Neuronal stem cell (in vitro differentiated cells): ENCODE results near the gene JPH3.

Experiments
- DNase-seq: peaks from one replicate; pipeline ENCODE4 v3.0.0-alpha.2; 2013; ENCODE audit warnings: low spot score
- H2AFZ ChIP-seq: one replicate; pipeline ENCODE4 v1.6.1; 2013; ENCODE audit warnings: mild to moderate bottlenecking, low read length, inconsistent platforms
- H2AK5ac ChIP-seq: 2 replicates; pipeline ENCODE4 v1.6.1; 2013; ENCODE audit warnings: low read depth, mild to moderate bottlenecking, inconsistent platforms, low read length, moderate library complexity, mixed read lengths
- H2BK120ac ChIP-seq: 2 replicates; pipeline ENCODE4 v1.6.1; 2013; ENCODE audit warnings: low read depth, mild to moderate bottlenecking, inconsistent platforms, low read length, moderate library complexity, mixed read lengths
- H2BK12ac ChIP-seq: one replicate; pipeline ENCODE4 v1.6.1; 2013; ENCODE audit warnings: low read length, inconsistent platforms
- H2BK15ac ChIP-seq: 2 replicates; pipeline ENCODE4 v1.6.1; 2013; ENCODE audit warnings: mild to moderate bottlenecking, low read length, inconsistent platforms, mixed read lengths
- H2BK5ac ChIP-seq: one replicate; pipeline ENCODE4 v1.6.1; 2013; ENCODE audit warnings: inconsistent platforms, mild to moderate bottlenecking, low read length, moderate library complexity
- H3K14ac ChIP-seq: one replicate; pipeline ENCODE4 v1.6.1; 2013; ENCODE audit warnings: low read length, inconsistent platforms
- H3K18ac ChIP-seq: 2 replicates; pipeline ENCODE4 v1.6.1; 2013; ENCODE audit warnings: low read length, inconsistent platforms
- H3K23ac ChIP-seq: 2 replicates; pipeline ENCODE4 v1.6.1; 2013; ENCODE audit warnings: low read depth, mild to moderate bottlenecking, mixed read lengths, low read length, inconsistent platforms; ENCODE audit not compliant: poor library complexity
- H3K27ac ChIP-seq: replicated peaks from 3 replicates; pipeline ENCODE4 v1.5.1; 2013; ENCODE audit warnings: low read length, inconsistent platforms
- H3K27me3 ChIP-seq, 3 experiments: 2 replicates each; pipeline ENCODE4 v1.6.1; 2013; ENCODE audit warnings: low read length in 3 of 3, mild to moderate bottlenecking in 2 of 3, inconsistent platforms in 1 of 3, low read depth in 1 of 3, mixed read lengths in 1 of 3, moderate library complexity in 1 of 3; ENCODE audit not compliant: control insufficient read depth in 3 of 3, insufficient read depth in 3 of 3
- H3K36me3 ChIP-seq, 2 donors: replicated peaks in 1 of 2; 2 replicates each; pipeline ENCODE4 v1.6.1; 2013; ENCODE audit warnings: low read length in 2 of 2; ENCODE audit not compliant: control insufficient read depth in 2 of 2, insufficient read depth in 2 of 2
- H3K4ac ChIP-seq: 2 replicates; pipeline ENCODE4 v1.6.1; 2013; ENCODE audit warnings: inconsistent platforms, mild to moderate bottlenecking, low read length, moderate library complexity
- H3K4me1 ChIP-seq, 2 donors: 1 replicate in 1 of 2; 2 replicates in 1 of 2; pipeline ENCODE4 v1.6.1; 2013; ENCODE audit warnings: low read length in 2 of 2, low read depth in 1 of 2; ENCODE audit not compliant: control insufficient read depth in 2 of 2, insufficient read depth in 1 of 2
- H3K4me2 ChIP-seq: one replicate; pipeline ENCODE4 v1.6.1; 2013; ENCODE audit warnings: mild to moderate bottlenecking, low read length, inconsistent platforms; ENCODE audit not compliant: insufficient read depth, poor library complexity, severe bottlenecking
- H3K4me3 ChIP-seq, 2 donors: 2 replicates each; pipeline ENCODE4 v1.5.1; 2013; ENCODE audit warnings: low read length in 2 of 2, mild to moderate bottlenecking in 2 of 2, inconsistent platforms in 1 of 2, moderate library complexity in 1 of 2
- H3K79me1 ChIP-seq: one replicate; pipeline ENCODE4 v1.6.1; 2013; ENCODE audit warnings: low read depth, mild to moderate bottlenecking, inconsistent platforms, low read length, moderate library complexity
- H3K9ac ChIP-seq: one replicate; pipeline ENCODE4 v1.6.1; 2013; ENCODE audit warnings: mild to moderate bottlenecking, low read depth, low read length, inconsistent platforms; ENCODE audit not compliant: poor library complexity
- H3K9me3 ChIP-seq, 2 donors: replicated peaks in 1 of 2; 2 replicates each; pipeline versions ENCODE3 to v1.6.1; 2013; ENCODE audit warnings: low read length in 2 of 2, mild to moderate bottlenecking in 2 of 2, inconsistent platforms in 1 of 2, low read depth in 1 of 2, mixed read lengths in 1 of 2, moderate library complexity in 1 of 2; ENCODE audit not compliant: control insufficient read depth in 2 of 2, insufficient read depth in 1 of 2
- H4K8ac ChIP-seq: one replicate; pipeline ENCODE4 v1.6.1; 2013; ENCODE audit warnings: low read depth, mild to moderate bottlenecking, inconsistent platforms, low read length, moderate library complexity
- H4K91ac ChIP-seq: one replicate; pipeline ENCODE4 v1.6.1; 2013; ENCODE audit warnings: low read length, low read depth, mild to moderate bottlenecking, inconsistent platforms; ENCODE audit not compliant: poor library complexity
- WGBS, 2 donors: extraction: QIAGEN DNeasy Blood & Tissue Kit; methylation state at CpG; one replicate each; pipeline ENCODE4 v1.1.7; 2013; ENCODE audit warnings: missing lambda C conversion rate in 2 of 2, mixed read lengths in 1 of 2; ENCODE audit not compliant: insufficient read length in 2 of 2, insufficient replicate concordance in 1 of 2; ENCODE audit errors: extremely low coverage in 2 of 2; 5-methylcytosine and 5-hydroxymethylcytosine counted together

JPH3 gene

DNA sequence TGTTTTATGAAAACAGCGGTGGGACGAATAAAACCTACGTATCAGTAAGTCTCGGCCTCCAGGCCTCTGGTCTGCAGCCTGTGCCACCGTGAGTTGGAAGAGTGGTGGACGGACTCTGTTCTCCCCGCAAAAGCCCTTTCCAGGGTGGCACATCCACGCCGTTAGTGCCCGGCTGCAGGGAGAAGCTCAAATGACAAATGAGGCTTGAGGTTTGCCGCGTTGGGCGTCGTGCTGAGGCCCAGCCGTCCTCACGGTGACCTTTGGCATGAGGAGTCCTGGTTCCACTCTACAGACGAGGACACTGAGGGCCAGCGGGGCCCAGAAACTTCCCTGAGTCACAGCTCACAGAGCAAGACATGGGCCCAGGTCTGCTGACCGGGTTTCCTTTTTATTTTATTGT, 40.2 kb downstream of the JPH3 start:
- Histone ChIP-seq H3K4me3 (no peak overlapping the region), H3K79me1 (no peaks in the 10 kb centered on the region), H3K4me1 (no peaks in the 10 kb centered on the region), H3K27me3 (peaks cover 0 to 13% (median 0%) of the 10 kb centered on the region in 3 experiments), H3K27ac (no peak overlapping the region), H3K9ac (no peak overlapping the region), H2BK12ac (no peak overlapping the region), H3K18ac (no peak overlapping the region), H3K14ac (no peak overlapping the region), H3K4me2 (no peak overlapping the region), H3K4ac (no peak overlapping the region), H4K8ac (no peak overlapping the region), H4K91ac (no peak overlapping the region), H3K9me3 (peaks cover 0 to 2% of the 10 kb centered on the region in 2 donors), H2AK5ac (no peak overlapping the region), H2BK15ac (no peak overlapping the region), H3K36me3 (peaks cover 0 to 5% of the 10 kb centered on the region in 2 donors), H3K23ac (no peak overlapping the region), H2AFZ (no peak overlapping the region), H2BK5ac (no peak overlapping the region), H2BK120ac (no peak overlapping the region)
- no peak for DNase-seq
- no CpG with 5 or more reads among the region's 19 CpGs for WGBS, 2 donors

DNA sequence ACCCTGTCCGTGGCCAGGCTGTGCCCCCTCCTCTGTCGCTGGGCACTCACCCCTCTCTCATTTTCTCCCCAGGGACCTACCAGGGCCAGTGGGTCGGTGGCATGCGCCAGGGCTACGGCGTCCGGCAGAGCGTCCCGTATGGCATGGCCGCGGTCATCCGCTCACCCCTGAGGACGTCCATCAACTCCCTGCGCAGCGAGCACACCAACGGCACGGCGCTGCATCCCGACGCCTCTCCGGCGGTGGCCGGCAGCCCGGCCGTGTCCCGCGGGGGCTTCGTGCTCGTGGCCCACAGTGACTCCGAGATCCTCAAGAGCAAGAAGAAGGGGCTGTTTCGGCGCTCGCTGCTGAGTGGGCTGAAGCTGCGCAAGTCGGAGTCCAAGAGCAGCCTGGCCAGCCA, 41.9 kb downstream of the JPH3 start:
- Histone ChIP-seq H2AFZ (no peak overlapping the region), H3K4me2 (no peak overlapping the region), H2BK15ac (no peak overlapping the region), H3K4ac (no peak overlapping the region), H3K9ac (no peak overlapping the region), H2BK12ac (peak overlapping the region; percentile 51), H3K18ac (no peak overlapping the region), H4K8ac (peak overlapping the region; percentile 10), H3K4me3 (no peak overlapping the region), H3K23ac (peak overlapping the region; percentile 73), H3K36me3 (peaks cover 0 to 5% of the 10 kb centered on the region in 2 donors), H2AK5ac (no peak overlapping the region), H3K79me1 (no peaks in the 10 kb centered on the region), H3K9me3 (peaks cover 0 to 2% of the 10 kb centered on the region in 2 donors), H2BK5ac (peak overlapping the region; percentile 53), H2BK120ac (no peak overlapping the region), H3K27ac (no peak overlapping the region), H3K27me3 (peaks cover 0 to 13% (median 0%) of the 10 kb centered on the region in 3 experiments), H3K14ac (peak overlapping the region; percentile 38), H4K91ac (no peak overlapping the region), H3K4me1 (no peaks in the 10 kb centered on the region)
- WGBS, 2 donors: no CpG with 5 or more reads among the region's 35 CpGs
- no peak for DNase-seq

DNA sequence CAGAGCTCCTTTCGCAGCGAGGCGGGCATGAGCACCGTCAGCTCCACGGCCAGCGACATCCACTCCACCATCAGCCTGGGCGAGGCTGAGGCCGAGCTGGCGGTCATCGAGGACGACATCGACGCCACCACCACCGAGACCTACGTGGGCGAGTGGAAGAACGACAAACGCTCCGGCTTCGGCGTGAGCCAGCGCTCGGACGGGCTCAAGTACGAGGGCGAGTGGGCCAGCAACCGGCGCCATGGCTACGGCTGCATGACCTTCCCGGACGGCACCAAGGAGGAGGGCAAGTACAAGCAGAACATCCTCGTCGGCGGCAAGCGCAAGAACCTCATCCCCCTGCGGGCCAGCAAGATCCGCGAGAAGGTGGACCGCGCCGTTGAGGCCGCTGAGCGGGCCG, 42.3 kb downstream of the JPH3 start:
- Histone ChIP-seq H3K36me3 (peaks cover 0 to 5% of the 10 kb centered on the region in 2 donors), H2BK5ac (peak overlapping the region; percentile 53), H3K9ac (peak overlapping the region; percentile 10), H3K18ac (no peak overlapping the region), H3K4me1 (no peaks in the 10 kb centered on the region), H3K27ac (no peak overlapping the region), H4K8ac (no peak overlapping the region), H2BK15ac (no peak overlapping the region), H2AFZ (no peak overlapping the region), H3K79me1 (no peaks in the 10 kb centered on the region), H3K4ac (no peak overlapping the region), H2BK12ac (peak overlapping the region; percentile 60), H2AK5ac (peak overlapping the region; percentile 58), H3K4me2 (no peak overlapping the region), H3K27me3 (peaks cover 0 to 16% (median 0%) of the 10 kb centered on the region in 3 experiments), H3K9me3 (peaks cover 0 to 2% of the 10 kb centered on the region in 2 donors), H3K23ac (peak overlapping the region; percentile 73), H2BK120ac (no peak overlapping the region), H4K91ac (no peak overlapping the region), H3K4me3 (no peak overlapping the region), H3K14ac (peak overlapping the region; percentile 38)
- DNase-seq: no peak
- WGBS, 2 donors: no CpG with 5 or more reads among the region's 44 CpGs

DNA sequence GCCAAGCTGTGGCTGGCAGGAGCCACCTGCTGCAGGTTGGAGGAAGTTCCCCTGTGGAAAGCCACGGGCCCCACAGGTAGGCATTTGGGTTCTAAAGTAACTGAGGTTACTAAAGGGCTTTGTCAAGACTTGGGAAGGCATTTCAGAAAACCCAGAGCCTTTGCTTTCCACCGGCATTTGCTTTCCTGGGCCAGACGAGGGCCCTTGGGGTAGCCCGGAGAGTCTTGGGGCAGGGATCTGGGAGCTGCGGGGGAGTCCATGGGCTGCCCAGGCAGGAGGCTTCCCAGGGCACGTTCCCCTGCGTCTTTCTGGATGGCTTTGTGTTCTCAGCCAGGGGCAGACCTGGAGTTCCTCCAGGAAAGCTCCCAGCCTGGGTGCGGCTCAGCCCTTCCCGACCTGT, 43.5 kb downstream of the JPH3 start:
- H4K91ac ChIP-seq: no peak overlapping the region
- H2BK15ac ChIP-seq: no peak overlapping the region
- peaks cover 0 to 5% of the 10 kb centered on the region in 2 donors for H3K36me3 ChIP-seq
- no peak overlapping the region for H2BK12ac ChIP-seq
- no peak overlapping the region for H3K4me3 ChIP-seq
- H3K23ac ChIP-seq: no peak overlapping the region
- no peak for DNase-seq
- no peak overlapping the region for H2AK5ac ChIP-seq
- WGBS, 2 donors: no CpG with 5 or more reads among the region's 9 CpGs
- no peak overlapping the region for H3K27ac ChIP-seq
- H3K4me1 ChIP-seq: no peaks in the 10 kb centered on the region
- no peak overlapping the region for H3K18ac ChIP-seq
- no peak overlapping the region for H3K4me2 ChIP-seq
- H2AFZ ChIP-seq: no peak overlapping the region
- H2BK120ac ChIP-seq: no peak overlapping the region
- H3K4ac ChIP-seq: no peak overlapping the region
- H2BK5ac ChIP-seq: no peak overlapping the region
- H3K27me3 ChIP-seq: peaks cover 0 to 26% (median 0%) of the 10 kb centered on the region in 3 experiments
- H3K9ac ChIP-seq: no peak overlapping the region
- H3K79me1 ChIP-seq: no peaks in the 10 kb centered on the region
- peaks cover 0 to 2% of the 10 kb centered on the region in 2 donors for H3K9me3 ChIP-seq
- H4K8ac ChIP-seq: no peak overlapping the region
- no peak overlapping the region for H3K14ac ChIP-seq
